BJ (cell line): ENCODE data around the gene PDHB. TPM values are rescaled to one million over a fixed set of nuclear protein-coding genes. Genes with fewer than 3 reads are reported as not detected.
A peak's percentile ranks its signal among the peaks of the same experiment; 100 is the strongest.

Experiments used
- CTCF ChIA-PET: fragments of 350-600 bp; formaldehyde crosslinking; extraction: SDS; loops from one replicate; lab custom pipeline; 2021; ENCODE audit warnings: antibody characterized with exemption, inconsistent platforms; lab: Yijun Ruan, JAX
- POLR2A ChIA-PET: fragments of 300-600 bp; sonication (Branson Sonifier 250); formaldehyde crosslinking; extraction: SDS; loops from one replicate; lab custom pipeline; 2021; ENCODE audit warnings: antibody characterized with exemption; lab: Charles Lee
- DNase-seq: peaks from one replicate; pipeline ENCODE4 v3.0.0-alpha.2; 2011; ENCODE audit warnings: low read depth
- H3K27me3 ChIP-seq: 2 replicates; pipeline ENCODE4 v1.6.0; 2011; ENCODE audit warnings: low read length; ENCODE audit not compliant: control insufficient read depth, insufficient read depth
- H3K36me3 ChIP-seq: 2 replicates; pipeline ENCODE4 v1.5.1; 2011; ENCODE audit warnings: low read length; ENCODE audit not compliant: control insufficient read depth, insufficient read depth
- H3K4me3 ChIP-seq: 2 replicates; pipeline ENCODE4 v1.5.1; 2011; ENCODE audit warnings: low read depth, mild to moderate bottlenecking, control low read depth, low read length
- CTCF ChIP-seq: IDR thresholded peaks from 2 replicates; pipeline ENCODE4 v1.5.1; 2011; ENCODE audit warnings: low read depth, mild to moderate bottlenecking, control low read depth, inconsistent platforms, low read length, moderate library complexity; ENCODE audit not compliant: insufficient read depth
- polyA plus RNA-seq: library from polyadenylated mRNA; depleted of rRNA; stranded (reverse); fragments of >200 nt; gene quantifications from 2 replicates; pipeline ENCODE4 v1.2.3, GENCODE V29; 2011

Gene PDHB
- polyA plus RNA-seq, 1 experiment, result 86.1 TPM

DNA sequence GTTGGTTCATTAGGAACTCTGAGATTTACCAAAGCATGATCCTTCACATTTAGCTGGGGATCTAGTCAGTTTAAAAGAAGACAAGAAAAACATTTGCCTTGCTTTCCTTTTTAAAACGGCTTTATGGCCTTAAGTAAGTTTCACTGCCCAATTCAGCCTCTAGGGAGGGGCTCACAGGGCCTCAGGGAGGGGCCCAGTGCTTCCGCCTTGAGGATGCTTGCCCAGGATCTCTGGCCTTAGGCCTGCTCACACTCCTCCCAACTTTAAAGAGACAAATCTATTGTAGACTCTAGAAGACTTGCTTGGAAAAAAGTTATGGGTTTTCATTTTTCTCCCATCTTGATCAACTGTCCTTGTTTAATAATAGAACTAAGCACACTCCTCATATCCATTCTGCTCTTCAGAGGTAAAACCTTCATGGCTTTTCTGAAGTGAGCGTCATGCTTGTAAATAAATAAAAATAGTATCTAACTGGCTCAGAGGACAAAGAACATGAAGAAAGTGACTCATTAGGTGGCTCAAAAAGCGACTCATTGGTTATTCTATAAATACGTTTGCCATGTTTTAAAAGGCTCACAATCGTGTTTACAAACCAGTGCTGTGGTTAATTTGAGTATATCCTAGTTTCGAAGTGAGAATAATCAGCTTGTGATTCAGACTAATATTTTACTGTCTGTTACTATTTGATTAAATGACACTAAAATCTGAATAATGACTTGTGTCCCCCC lies 13.7 kb downstream of the PDHB start:
- ChIA-PET POLR2A (no interaction called here), CTCF (interaction anchor here (0.6 to 1.4 kb wide), 3 partner anchors 10 to 97 kb away, joined by 3 to 7 read pairs (median 3); no protein-coding TSS in a partner anchor)
- Histone ChIP-seq H3K36me3 (peaks cover 13% of the 10 kb centered on the region), H3K27me3 (no peaks in the 10 kb centered on the region), H3K4me3 (no peak overlapping the region)
- no peak for DNase-seq
- peak; percentile 12; the same call in 1 of the 2 replicates for TF ChIP-seq CTCF

- ChIA-PET CTCF (interaction anchor here (0.7 to 4.9 kb wide), 6 partner anchors 96 to 118 kb away, joined by 3 to 42 read pairs (median 3); partner anchors contain the start of genes HTD2 and RPP14), POLR2A (no interaction called here)
- no peak overlapping the region for H3K4me3 ChIP-seq
- H3K27me3 ChIP-seq, result no peaks in the 10 kb centered on the region
- peaks cover 10% of the 10 kb centered on the region for H3K36me3 ChIP-seq
- TF ChIP-seq CTCF, result no peak
- no peak for DNase-seq
Measured at GRCh38 chr3:58418227-58418626, 15.4 kb downstream of the PDHB start.

- Histone ChIP-seq H3K4me3 (no peak overlapping the region), H3K36me3 (peaks cover 14% of the 10 kb centered on the region), H3K27me3 (no peaks in the 10 kb centered on the region)
- no peak for TF ChIP-seq CTCF
- POLR2A ChIA-PET, result no interaction called here
- DNase-seq, result no peak
- CTCF ChIA-PET, result interaction anchor here (0.9 to 4.9 kb wide), 5 partner anchors 8 to 110 kb away, joined by 3 to 42 read pairs (median 6); partner anchors contain the start of genes HTD2, PXK and RPP14
Measured at GRCh38 chr3:58417075-58417474, 16.6 kb downstream of the PDHB start.

DNA sequence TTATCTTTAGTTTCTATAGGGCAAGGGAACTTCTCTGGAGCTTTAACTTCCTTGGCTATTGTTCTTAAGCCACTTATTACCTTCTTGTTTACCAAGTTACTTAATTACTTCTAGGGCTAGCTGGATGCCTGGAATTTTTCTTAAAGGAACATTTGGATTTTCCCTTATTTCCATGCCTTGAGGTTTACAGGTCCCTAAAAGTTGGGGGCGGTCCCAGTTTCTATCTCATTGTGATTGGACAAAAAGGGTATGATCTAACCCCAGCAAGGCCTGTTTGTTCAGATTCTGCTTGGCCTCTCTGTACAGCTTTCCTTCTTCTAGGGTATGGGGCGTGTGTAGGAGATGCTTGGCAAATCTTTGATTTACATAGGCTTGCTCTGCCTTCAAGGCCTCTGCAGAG lies 17.4 kb downstream of the PDHB start:
- Histone ChIP-seq H3K36me3 (peaks cover 14% of the 10 kb centered on the region), H3K27me3 (no peaks in the 10 kb centered on the region), H3K4me3 (no peak overlapping the region)
- ChIA-PET CTCF (interaction anchor here (0.9 to 4.9 kb wide), 11 partner anchors 9 to 117 kb away, joined by 3 to 42 read pairs (median 5); partner anchors contain the start of genes HTD2, PXK and RPP14), POLR2A (no interaction called here)
- no peak for TF ChIP-seq CTCF
- DNase-seq, result no peak

- CTCF ChIA-PET, result interaction anchor here (0.7 to 4.9 kb wide), 20 partner anchors 9 to 197 kb away, joined by 3 to 42 read pairs (median 4); partner anchors contain the start of genes HTD2, PXK and RPP14
- peak; percentile 76 for TF ChIP-seq CTCF
Measured at GRCh38 chr3:58414538-58415197, 19.0 kb downstream of the PDHB start.

More at GRCh38 chr3:58414538-58415197, 19.0 kb downstream of the PDHB start:
- DNase-seq, result no peak
- H3K27me3 ChIP-seq, result no peaks in the 10 kb centered on the region
- H3K36me3 ChIP-seq, result peaks cover 11% of the 10 kb centered on the region
- no peak overlapping the region for H3K4me3 ChIP-seq
- POLR2A ChIA-PET, result no interaction called here
